CD4-positive, alpha-beta T cell treated with Interleukin-17A for 1 hour (primary cell): ENCODE measurements around the gene SH3PXD2B.

Source experiments
- DNase-seq: peaks from one replicate; pipeline ENCODE4 v3.0.0-alpha.2; 2020

SH3PXD2B gene

GRCh38 chr5:172454358-172455086, at the start of gene SH3PXD2B:
Gene SH3PXD2B, minus strand, starts transcription at chr5:172454525. Its CDS starts 173 bp downstream, at chr5:172454352.
- peak; percentile 31 for DNase-seq

DNA sequence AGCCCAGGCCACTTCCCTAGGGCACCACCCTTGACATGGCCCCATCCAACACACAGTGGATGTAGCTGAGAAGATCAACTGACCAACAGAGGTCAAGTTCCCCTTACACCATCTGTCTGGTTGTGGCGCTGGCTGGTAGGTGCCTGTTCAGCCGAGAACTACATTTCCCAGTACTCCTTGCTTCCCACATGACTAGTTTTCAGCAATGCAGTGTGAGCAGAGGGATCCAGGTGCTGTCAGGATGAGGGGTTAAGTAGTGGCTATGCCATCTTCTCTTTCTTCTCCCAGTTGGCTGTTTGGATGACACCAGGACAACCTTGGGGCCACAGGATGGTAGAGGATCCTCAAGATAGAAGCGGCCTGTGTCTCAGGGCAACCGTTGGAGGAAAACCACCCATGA, 48.6 kb upstream of the SH3PXD2B start:
- no peak for DNase-seq

- DNase-seq, result no peak
Measured at GRCh38 chr5:172502410-172502809, 48.1 kb upstream of the SH3PXD2B start.

GRCh38 chr5:172501708-172502320, 47.5 kb upstream of the SH3PXD2B start:
- no peak for DNase-seq

DNA sequence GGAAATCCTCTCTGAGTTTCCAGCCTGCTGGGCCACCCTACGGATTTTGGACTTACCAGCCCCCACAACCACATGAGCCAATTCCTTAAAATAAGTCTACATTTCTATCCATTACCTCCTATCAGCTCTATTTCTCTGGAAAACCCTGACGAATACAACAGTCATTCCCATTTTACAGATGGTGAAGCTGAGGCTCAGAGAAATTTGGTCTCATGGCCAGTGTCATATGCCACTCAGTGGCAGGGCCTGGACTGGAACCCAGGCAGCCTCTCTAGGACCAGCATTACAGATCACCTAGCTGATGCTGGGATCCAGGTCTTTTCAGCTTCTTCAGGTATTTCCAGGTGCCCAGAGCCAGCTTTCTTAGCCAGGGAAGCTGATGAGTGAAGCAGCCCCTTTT, 45.0 kb upstream of the SH3PXD2B start:
- no peak for DNase-seq

- DNase-seq, result no peak
Measured at GRCh38 chr5:172498431-172499129, 44.3 kb upstream of the SH3PXD2B start.

DNA sequence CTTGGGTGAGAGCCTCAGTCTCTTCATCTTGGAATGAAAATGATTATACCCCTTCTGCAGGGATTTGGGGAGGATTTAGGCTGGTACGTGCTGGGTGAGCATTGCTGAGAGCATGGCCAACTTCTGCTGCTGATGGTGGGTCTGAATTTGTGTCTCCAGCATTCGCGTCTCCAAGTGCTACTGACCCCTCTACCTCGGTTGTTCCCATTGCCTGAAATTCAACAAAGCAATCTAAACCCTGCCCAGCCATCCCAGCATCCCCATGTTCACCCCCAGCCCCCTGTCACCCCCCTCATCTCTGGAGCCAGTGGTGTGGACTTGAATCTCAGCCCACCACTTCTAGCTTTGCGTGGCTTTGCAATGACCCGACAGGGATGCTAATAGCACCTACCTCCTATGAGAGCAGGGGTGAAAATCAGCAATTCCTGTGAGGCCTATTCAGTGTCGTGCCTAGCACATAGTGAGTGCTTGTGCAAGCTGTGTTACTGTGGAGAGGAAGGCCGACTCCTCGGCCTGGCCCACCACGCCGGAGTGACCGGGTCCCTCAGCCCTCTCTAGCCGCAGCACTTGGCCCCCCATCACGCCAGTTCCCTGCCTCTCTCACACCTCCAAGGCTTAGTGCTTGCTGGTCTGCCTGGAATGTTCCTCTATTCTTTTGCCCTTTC, 43.4 kb upstream of the SH3PXD2B start:
- no peak for DNase-seq

GRCh38 chr5:172496671-172497371, 42.5 kb upstream of the SH3PXD2B start:
- DNase-seq, result no peak

DNA sequence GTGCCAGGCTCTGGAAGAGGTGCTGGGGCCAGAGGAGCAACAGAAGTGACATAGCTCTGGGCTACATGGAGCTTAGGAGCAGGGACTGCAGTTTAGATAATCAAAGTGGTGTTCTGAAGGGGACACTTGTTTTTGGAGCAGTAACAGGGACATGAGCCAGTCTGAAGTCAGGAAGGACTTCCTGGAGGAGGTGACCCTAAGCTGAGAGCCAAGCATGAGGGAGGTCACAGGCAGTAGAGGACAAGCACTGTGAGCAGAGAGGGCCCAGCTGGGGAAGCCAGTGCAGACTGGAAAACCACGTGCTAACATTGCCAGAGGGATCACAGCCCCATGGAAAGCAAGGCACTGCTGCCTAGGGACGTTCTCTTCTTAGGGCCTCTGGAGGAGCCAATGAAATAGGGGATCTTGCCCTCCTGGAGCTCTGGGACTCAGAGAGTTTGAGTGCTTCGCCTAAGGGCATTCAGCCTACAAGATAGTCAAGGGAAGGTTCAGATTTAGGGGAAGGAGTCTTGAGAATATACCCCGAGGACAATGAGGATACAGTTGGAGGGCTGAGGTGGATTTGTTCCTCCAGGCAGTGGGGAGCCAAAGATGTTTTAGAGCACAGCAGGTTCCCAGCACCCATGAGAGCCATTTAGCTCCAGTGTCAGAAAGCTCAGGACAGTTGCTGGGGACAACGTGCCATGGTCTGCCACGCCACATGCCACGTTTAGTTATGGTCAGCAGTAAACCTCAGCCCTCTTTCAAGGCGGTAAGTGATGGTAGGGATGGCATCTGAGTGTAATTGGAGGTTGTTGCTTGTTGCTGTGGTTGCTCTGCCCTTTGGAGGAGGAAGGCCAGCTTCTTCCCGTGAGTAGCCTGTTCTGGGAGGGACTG, 40.5 kb upstream of the SH3PXD2B start:
- no peak for DNase-seq

DNA sequence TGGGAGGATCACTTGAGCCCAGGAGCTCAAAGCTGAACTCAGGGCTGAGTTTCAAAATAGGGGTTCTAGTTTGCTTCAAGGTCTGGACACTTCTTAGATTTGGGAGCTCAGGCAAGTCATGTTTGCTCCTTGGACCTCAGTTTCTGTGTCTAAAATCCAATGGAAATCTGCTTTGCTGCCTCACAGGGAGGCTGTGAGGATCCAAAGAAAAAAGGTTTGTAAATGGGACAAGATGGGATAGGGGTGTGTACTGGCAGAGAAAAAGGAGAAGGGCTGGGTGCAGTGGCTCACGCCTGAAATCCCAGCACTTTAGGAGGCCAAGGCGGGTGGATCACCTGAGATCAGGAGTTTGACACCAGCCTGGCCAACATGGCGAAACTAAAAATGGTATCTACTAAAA, 39.6 kb upstream of the SH3PXD2B start:
- no peak for DNase-seq

DNA sequence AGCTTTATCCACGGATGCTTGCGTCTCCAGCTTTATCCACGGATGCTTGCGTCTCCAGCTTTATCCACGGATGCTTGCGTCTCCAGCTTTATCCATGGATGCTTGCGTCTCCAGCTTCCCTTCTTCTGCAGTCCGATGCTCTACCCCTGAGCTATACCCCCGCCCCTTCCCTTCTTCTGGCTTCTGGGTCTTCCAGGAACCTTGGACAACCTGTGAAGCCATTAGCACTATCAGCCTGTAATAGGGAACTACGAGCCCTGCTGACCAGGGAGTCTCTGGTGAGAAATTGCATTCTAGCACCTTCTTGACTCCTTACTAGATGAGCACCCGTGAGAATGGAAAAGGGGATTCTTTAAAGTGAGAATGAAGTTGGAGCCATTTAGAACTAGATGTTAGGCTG, 39.1 kb upstream of the SH3PXD2B start:
- DNase-seq, result no peak

DNA sequence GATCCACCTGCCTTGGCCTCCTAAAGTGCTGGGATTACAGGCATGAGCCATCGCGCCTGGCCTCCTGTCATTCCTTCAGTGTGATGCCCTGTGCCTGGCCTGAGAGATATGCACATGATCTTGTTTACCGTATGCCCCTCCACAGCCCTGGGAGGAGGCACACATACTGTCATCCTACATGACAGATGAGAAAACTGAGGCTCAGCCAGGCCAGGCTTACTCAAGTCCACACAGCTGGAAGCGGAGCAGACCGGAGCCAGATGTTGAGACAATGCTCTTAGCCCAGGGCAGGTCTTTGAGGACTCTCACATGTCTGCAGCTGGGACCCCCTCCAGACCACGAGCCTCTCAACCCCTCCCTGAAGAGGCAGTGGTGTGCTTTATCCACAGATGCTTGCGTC, 38.7 kb upstream of the SH3PXD2B start:
- no peak for DNase-seq

- DNase-seq, result no peak
Measured at GRCh38 chr5:172492097-172492840, 37.9 kb upstream of the SH3PXD2B start.

- DNase-seq, result no peak
Measured at GRCh38 chr5:172491481-172491880, 37.2 kb upstream of the SH3PXD2B start.

GRCh38 chr5:172490514-172491461, 36.5 kb upstream of the SH3PXD2B start:
- no peak for DNase-seq

GRCh38 chr5:172488221-172488620, 33.9 kb upstream of the SH3PXD2B start:
- no peak for DNase-seq

GRCh38 chr5:172487671-172488070, 33.3 kb upstream of the SH3PXD2B start:
- no peak for DNase-seq

GRCh38 chr5:172486912-172487311, 32.6 kb upstream of the SH3PXD2B start:
- no peak for DNase-seq

- no peak for DNase-seq
Measured at GRCh38 chr5:172486451-172486850, 32.1 kb upstream of the SH3PXD2B start.
